Erythroblast (primary cell): ENCODE measurements around the gene DAGLA.

Experiments used
- GATA1 ChIP-seq: IDR thresholded peaks from 2 replicates; pipeline ENCODE4 v1.6.1; 2011; ENCODE audit warnings: low read depth, mild to moderate bottlenecking, control low read depth, low read length, moderate library complexity
- POLR2A ChIP-seq: IDR thresholded peaks from 2 replicates; pipeline ENCODE4 v1.6.1; 2011; ENCODE audit warnings: mild to moderate bottlenecking, low read length

GRCh38 chr11:61739413-61739812 lies 59.2 kb downstream of the DAGLA start:
- TF ChIP-seq POLR2A, result no peak
- no peak for TF ChIP-seq GATA1
